Measurements from ENCODE around the gene CALHM1. TPM values are rescaled to one million over a fixed set of nuclear protein-coding genes. Genes with fewer than 3 reads are reported as not detected.

CALHM1 gene
- total RNA-seq, 1 donor, result not detected

DNA sequence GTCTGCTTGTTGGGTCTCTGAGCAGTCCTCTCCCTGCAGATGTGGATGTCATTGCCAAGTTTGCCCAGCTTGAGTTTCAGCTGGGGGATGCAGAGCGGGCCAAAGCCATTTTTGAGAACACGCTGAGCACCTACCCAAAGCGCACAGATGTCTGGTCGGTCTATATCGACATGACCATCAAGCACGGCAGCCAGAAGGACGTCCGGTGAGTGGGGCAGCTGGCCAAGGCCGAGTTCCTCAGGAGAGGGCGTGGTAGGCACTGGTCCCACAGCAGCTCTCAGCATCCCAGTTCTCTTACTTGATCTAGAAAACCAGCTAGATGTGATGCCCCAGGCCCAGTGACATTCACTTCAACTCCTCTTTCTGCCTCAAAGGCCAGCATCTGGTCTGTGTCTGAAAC is 14.2 kb downstream of the CALHM1 start:
- TF ChIP-seq CTCF (IDR thresholded peaks at IDR 0.05; ENCODE audit: insufficient read depth, low read length), result no peak
- no peak for DNase-seq (ENCODE audit: low read depth)
- H3K4me3 ChIP-seq (ENCODE audit: low read depth, low read length), result no peak overlapping the region

DNA sequence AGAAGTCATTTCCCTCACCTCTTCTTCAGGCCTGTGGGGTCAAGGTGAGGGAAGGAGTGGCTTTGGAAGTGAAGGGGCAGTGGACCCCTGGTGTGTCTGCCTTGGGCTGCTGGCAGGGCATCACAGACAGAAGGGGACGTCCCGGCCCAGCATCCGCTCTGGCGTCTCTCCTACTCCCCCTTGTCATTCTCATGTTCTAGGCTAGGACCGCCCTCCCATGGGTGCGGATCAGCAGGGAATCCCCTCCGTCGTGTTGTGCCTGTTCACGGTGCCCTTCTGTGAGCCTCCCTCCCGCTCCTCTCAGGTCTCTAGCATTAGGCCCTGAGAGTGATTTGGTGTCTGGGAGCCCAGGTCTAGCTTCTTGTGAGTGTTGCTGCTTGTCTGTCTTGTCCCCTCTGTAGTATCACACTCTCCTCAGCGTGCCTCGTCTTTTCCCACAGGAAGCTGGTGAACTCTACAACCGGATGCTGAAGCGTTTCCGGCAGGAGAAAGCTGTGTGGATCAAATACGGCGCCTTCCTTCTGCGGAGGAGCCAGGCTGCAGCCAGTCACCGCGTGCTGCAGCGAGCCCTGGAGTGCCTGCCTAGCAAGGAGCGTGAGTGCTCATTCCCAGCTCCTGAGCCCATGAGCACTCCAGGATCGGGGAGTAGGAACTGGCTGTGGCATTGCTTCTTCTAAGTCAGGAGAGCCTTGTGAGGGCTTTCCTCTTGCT is 15.1 kb downstream of the CALHM1 start:
- no peak for TF ChIP-seq CTCF (IDR thresholded peaks at IDR 0.05; ENCODE audit: insufficient read depth, low read length)
- no peak overlapping the region for H3K4me3 ChIP-seq (ENCODE audit: low read depth, low read length)
- no peak for DNase-seq (ENCODE audit: low read depth)

GRCh38 chr10:103442031-103442461 is 16.7 kb downstream of the CALHM1 start:
- no peak overlapping the region for H3K4me3 ChIP-seq (ENCODE audit: low read depth, low read length)
- peak; percentile 75 for DNase-seq (ENCODE audit: low read depth)

GRCh38 chr10:103441611-103442010 is 17.1 kb downstream of the CALHM1 start:
- no peak for TF ChIP-seq CTCF (IDR thresholded peaks at IDR 0.05; ENCODE audit: insufficient read depth, low read length)
- no peak overlapping the region for H3K4me3 ChIP-seq (ENCODE audit: low read depth, low read length)
- no peak for DNase-seq (ENCODE audit: low read depth)

More at GRCh38 chr10:103442031-103442461, 16.7 kb downstream of the CALHM1 start:
- TF ChIP-seq CTCF (IDR thresholded peaks at IDR 0.05; ENCODE audit: insufficient read depth, low read length), result no peak

- no peak for TF ChIP-seq CTCF (IDR thresholded peaks at IDR 0.05; ENCODE audit: insufficient read depth, low read length)
- no peak for DNase-seq (ENCODE audit: low read depth)
- no peak overlapping the region for H3K4me3 ChIP-seq (ENCODE audit: low read depth, low read length)
Measured at GRCh38 chr10:103441206-103441605, 17.5 kb downstream of the CALHM1 start.

GRCh38 chr10:103440416-103440815 is 18.3 kb downstream of the CALHM1 start:
- TF ChIP-seq CTCF (IDR thresholded peaks at IDR 0.05; ENCODE audit: insufficient read depth, low read length), result no peak

GRCh38 chr10:103439776-103440175 is 18.9 kb downstream of the CALHM1 start:
- no peak for DNase-seq (ENCODE audit: low read depth)

More at GRCh38 chr10:103440416-103440815, 18.3 kb downstream of the CALHM1 start:
- no peak overlapping the region for H3K4me3 ChIP-seq (ENCODE audit: low read depth, low read length)
- DNase-seq (ENCODE audit: low read depth), result no peak

More at GRCh38 chr10:103439776-103440175, 18.9 kb downstream of the CALHM1 start:
- no peak overlapping the region for H3K4me3 ChIP-seq (ENCODE audit: low read depth, low read length)
- TF ChIP-seq CTCF (IDR thresholded peaks at IDR 0.05; ENCODE audit: insufficient read depth, low read length), result no peak

All from fibroblast of the aortic adventitia (primary cell).